D721Med (cell line): ENCODE measurements around the gene POLR2J.
"Not testable (repeated sequence)": the region's sequence is repeated elsewhere in the genome, so short reads cannot be mapped to it uniquely, and the experiment has no call there.

Experiments
- DNase-seq: peaks from one replicate; pipeline ENCODE4 v3.0.0; 2011; ENCODE audit warnings: low spot score; ENCODE audit not compliant: insufficient read length
- FAIRE-seq: peaks from 2 replicates; lab custom pipeline; 2011; peaks lifted over from hg19 to GRCh38; lab: Jason Lieb, UNC
- CTCF ChIP-seq: IDR thresholded peaks from 2 replicates; pipeline ENCODE4 v1.5.1; 2012; ENCODE audit warnings: mild to moderate bottlenecking, control low read depth; ENCODE audit not compliant: insufficient read depth; ENCODE audit errors: missing control alignments

The POLR2J gene

GRCh38 chr7:102478314-102479208 is at the start of gene POLR2J:
POLR2J (minus strand) TSS chr7:102478922; CDS start chr7:102478860, 62 bp downstream.
- not testable (repeated sequence) for FAIRE-seq, DNase-seq
- peak; percentile 43 for TF ChIP-seq CTCF

GRCh38 chr7:102527822-102528793 is 49.4 kb upstream of the POLR2J start:
- FAIRE-seq, DNase-seq: not testable (repeated sequence)

- not testable (repeated sequence) for DNase-seq, FAIRE-seq
Observed at GRCh38 chr7:102527182-102527581, 48.5 kb upstream of the POLR2J start.

- not testable (repeated sequence) for FAIRE-seq, DNase-seq
Observed at GRCh38 chr7:102524803-102525202, 46.1 kb upstream of the POLR2J start.

- DNase-seq, FAIRE-seq: not testable (repeated sequence)
Observed at GRCh38 chr7:102520797-102521196, 42.1 kb upstream of the POLR2J start.

- DNase-seq, FAIRE-seq: not testable (repeated sequence)
Observed at GRCh38 chr7:102517550-102518147, 38.9 kb upstream of the POLR2J start, which contains the start of gene RASA4B. RASA4B (minus strand) TSS chr7:102517777; CDS start chr7:102517710, 67 bp downstream.

- not testable (repeated sequence) for FAIRE-seq
Observed at GRCh38 chr7:102516951-102517350, 38.2 kb upstream of the POLR2J start.

GRCh38 chr7:102515889-102516288 is 37.2 kb upstream of the POLR2J start:
- not testable (repeated sequence) for DNase-seq, FAIRE-seq

More at GRCh38 chr7:102516951-102517350, 38.2 kb upstream of the POLR2J start:
- DNase-seq = not testable (repeated sequence)

GRCh38 chr7:102514881-102515721 is 36.4 kb upstream of the POLR2J start:
- not testable (repeated sequence) for DNase-seq, FAIRE-seq

- FAIRE-seq, DNase-seq: not testable (repeated sequence)
Observed at GRCh38 chr7:102512642-102513221, 34.0 kb upstream of the POLR2J start.

GRCh38 chr7:102511860-102512522 is 33.3 kb upstream of the POLR2J start:
- not testable (repeated sequence) for FAIRE-seq, DNase-seq

- FAIRE-seq = not testable (repeated sequence)
Observed at GRCh38 chr7:102510575-102510974, 31.9 kb upstream of the POLR2J start.

GRCh38 chr7:102507410-102508088 is 28.8 kb upstream of the POLR2J start:
- not testable (repeated sequence) for FAIRE-seq, DNase-seq

More at GRCh38 chr7:102510575-102510974, 31.9 kb upstream of the POLR2J start:
- not testable (repeated sequence) for DNase-seq

- FAIRE-seq, DNase-seq: not testable (repeated sequence)
Observed at GRCh38 chr7:102505298-102506185, 26.8 kb upstream of the POLR2J start.
